ENCODE data around the gene CERS6.
"Not testable (repeated sequence)": the region's sequence is repeated elsewhere in the genome, so short reads cannot be mapped to it uniquely, and the experiment has no call there.

CERS6 gene

GRCh38 chr2:168502852-168503251 lies 46.8 kb downstream of the CERS6 start:
- not testable (repeated sequence) for DNase-seq

DNA sequence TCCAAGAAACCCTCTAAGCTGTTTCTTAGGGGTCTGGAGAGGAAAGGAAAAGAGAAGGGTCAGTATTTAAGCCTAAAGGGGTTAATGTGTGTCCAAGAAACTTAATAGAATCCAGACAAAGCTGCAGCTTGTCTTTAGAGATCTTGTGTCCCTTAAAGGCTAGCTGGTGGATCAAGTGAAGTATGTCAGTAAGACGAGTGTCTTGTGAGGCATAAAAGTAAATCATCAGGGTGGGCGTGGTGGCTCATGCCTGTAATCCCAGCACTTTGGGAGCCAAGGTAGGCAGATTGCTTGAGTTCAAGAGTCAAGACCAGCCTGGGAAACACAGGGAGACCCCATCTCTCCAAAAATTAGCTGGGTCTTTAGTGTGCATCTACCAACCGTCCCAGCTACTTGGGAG lies 47.8 kb downstream of the CERS6 start:
- no peak for DNase-seq

DNA sequence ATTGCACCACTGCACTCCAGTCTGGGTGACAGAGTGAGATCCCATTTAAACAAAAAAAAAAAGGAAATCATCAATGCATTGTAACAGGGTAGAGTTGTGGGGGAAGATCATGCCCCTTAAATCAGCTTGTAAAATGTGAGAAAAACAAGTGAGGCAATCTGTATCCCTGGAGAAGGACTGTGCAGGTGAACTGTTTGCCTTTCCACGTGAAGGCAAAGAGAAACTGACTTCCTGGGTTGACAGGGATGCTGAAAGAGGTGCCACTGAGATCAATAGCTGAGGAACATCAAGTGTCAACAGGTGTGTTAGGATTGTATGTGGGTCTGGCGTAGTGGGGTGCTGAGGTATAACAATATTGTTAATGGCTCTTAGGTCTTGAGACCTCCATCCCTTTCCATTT lies 48.3 kb downstream of the CERS6 start:
- no peak for DNase-seq

GRCh38 chr2:168510125-168510756 lies 54.2 kb downstream of the CERS6 start:
- no peak for DNase-seq

DNA sequence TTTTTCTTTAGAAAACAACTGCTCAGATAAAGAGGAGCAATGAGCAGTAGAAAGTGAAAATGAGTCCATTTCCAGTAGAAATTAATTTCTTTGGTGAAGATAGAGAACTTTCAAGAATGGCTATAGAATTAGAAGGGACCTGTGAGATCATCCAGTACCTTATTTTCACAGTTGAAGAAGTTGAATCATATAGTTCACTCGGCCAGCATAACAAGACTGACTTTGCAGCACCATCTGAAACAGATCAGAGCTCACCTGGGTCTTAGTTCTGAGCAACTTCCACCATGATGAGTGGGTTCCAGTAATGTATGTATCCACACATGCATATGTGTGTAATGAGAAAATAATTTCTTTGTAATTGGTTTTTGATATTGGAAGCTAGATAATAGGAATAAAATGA lies 58.6 kb downstream of the CERS6 start:
- no peak for DNase-seq

DNA sequence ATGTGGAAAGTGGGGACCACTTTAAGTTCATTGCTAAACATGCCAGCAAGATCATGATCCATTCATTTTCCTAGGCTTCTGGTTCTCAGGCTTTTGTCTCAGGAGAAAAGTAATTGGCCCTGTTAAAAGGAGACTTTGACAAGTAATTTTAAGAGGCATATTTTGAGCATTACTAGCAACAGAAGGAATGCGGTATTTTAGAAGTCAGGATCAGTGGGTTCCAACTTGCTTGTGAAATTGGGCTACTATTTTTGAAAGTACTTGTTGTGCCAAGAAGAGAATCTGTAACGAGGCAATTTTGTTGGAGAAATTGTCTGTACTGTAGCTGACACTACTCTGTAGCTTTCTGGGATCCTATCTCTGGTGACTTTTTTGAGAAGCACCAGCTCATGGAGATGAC lies 59.4 kb downstream of the CERS6 start:
- no peak for DNase-seq

DNA sequence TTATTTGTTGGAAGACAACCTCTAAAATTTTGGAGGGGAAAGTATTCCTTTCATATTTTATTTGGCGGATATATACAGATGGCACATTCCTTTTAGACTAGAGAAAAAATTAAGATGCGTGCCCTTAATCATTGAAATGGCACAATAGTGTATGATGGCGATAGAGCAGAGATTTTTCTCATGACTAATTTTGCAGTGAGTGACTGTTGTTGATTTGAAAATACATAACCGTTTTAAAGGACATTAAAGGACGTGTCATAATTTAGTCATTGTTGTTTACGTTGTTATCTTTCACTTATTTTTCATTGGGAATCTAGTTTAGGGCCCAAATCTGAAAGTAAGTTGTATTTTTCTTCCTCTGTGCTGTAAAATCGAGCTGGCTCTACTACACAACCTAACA lies 61.7 kb downstream of the CERS6 start:
- DNase-seq, result no peak

- DNase-seq, result no peak
Observed at GRCh38 chr2:168518555-168519066, 62.5 kb downstream of the CERS6 start.

GRCh38 chr2:168519534-168520308 lies 63.6 kb downstream of the CERS6 start:
- DNase-seq, result no peak

GRCh38 chr2:168521053-168521741 lies 65.1 kb downstream of the CERS6 start:
- DNase-seq, result no peak

DNA sequence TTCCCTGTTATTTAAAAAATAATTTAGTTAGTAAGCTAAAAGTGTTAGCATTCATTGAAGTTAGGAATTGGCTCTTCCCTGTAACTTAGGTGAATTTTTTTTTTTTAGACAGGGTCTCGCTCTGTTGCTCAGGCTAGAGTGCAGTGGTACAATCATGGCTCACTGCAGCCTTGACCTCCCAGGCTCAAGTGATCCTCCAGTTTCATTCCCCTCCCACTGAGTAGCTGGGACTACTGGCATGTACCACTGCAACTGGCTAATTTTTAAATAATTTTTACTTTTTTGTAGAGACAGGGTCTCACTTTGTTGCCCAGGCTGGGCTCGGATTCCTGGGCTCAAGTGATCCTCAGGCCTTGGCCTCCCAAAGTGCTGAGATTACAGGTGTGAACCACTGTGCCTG lies 66.4 kb downstream of the CERS6 start:
- no peak for DNase-seq

DNA sequence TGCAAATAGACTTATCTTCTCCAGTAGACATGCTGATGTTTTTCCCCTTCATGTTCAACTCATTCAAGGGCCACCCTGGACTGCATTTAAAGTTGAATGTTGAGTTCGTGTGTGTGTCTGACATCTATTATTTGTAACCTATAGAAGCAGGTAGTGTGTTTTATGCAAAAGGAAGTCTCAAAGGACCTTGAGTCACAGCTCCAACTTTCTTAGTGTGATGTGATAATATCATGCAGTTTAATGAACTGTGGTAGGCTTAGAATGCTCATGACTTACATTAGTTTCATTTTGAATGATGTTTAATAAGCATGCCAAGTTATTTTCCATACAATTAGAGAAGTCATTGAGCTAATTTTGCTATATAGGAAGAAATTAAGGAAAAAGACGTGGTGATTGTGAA lies 67.9 kb downstream of the CERS6 start:
- no peak for DNase-seq

GRCh38 chr2:168525020-168525419 lies 68.9 kb downstream of the CERS6 start:
- no peak for DNase-seq

GRCh38 chr2:168525716-168526446 lies 69.8 kb downstream of the CERS6 start:
- no peak for DNase-seq

DNA sequence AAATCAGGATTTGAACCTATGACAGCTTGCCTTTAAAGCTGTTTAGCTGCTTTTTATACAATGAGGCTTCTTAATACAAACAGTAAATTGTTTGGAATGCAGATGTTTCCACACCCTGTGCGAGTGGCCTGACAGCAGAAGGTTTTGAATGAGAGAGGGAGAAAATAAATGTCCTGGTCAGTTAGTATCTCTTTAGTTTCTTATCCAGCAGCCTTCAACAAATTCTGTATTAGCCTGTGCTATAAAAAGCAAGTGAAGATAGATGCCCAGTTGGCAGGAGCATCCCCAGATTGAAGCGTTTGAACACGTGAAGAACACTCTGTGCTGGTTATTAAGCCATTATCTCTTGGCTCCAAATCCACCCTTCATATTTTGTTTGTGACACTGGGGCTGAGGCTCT lies 70.6 kb downstream of the CERS6 start:
- DNase-seq, result no peak

GRCh38 chr2:168528016-168528415 lies 71.9 kb downstream of the CERS6 start:
- no peak for DNase-seq

DNA sequence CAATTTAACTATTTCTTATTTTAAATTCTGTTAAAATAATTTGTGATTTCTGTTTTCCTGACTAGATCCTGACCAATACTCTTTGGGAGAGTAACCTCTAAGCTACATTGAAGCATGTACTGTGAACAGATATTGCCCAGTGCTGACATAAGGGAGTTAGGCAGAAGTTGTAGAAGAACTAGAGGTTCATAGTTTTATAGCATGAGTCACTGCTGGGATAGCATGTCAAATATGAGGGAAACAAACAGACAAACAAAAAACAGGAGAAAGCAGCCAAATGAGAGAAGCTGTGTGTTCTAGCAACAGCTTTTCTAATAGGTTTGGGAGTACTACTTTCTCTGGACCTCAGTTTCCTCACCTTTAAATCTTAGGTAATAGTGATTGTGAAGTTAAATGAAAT lies 72.4 kb downstream of the CERS6 start:
- DNase-seq, result no peak

- no peak for DNase-seq
Observed at GRCh38 chr2:168529054-168529833, 73.2 kb downstream of the CERS6 start.

GRCh38 chr2:168529900-168530561 lies 74.0 kb downstream of the CERS6 start:
- DNase-seq, result no peak

DNA sequence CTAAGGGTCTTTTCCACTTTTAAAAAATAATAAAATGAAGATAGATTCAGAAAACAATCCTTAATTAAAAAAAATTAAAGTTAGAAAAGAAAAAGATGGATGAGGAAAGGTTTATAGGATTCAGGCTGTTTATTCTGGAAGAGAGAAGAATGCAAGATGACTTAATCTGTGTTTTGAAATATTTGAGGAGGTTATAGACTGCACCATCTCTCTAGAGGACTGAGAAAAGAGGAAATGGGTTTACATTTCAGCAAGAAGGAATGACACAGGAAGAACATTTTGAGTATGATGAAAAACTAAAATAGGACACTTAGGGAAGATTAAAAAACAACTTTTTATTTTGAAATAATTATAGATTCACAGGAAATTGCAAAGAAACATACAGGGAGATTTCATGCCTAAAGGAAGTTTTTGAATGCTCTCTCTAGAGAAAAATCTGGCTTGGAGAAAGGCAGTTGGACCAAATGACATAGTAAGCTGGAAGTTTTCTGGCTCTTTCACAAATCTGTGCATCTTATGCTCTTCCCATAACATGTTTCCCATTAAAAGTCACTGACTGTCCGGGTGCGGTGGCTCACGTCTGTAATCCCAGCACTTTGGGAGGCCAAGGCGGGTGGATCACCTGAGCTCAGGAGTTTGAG lies 75.0 kb downstream of the CERS6 start:
- DNase-seq, result no peak

DNA sequence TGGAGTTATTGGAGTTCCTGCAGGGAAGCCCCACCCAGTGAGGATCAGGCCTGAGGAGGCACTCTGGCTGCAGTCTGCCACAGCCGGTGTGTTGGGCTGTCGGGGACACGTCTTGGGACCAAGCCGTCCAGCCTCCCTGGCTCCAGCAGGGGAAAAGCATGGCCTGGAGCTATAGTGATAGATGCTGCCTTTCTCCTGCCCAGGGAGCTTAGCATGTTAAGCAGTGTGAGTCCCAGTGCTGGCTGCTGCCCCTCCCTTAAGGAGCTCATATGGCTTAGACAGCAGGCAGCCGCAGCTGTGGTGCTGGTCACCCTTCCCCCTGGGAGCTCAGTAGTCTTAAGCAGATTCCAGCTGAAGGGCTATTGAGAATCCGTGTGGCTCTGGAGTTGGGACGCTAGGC lies 78.9 kb downstream of the CERS6 start:
- DNase-seq, result no peak
